ENCODE results near the gene SLFN12L. TPM values are rescaled to one million over a fixed set of nuclear protein-coding genes. Genes with fewer than 3 reads are reported as not detected.
"Not testable (repeated sequence)": the region's sequence is repeated elsewhere in the genome, so short reads cannot be mapped to it uniquely, and the experiment has no call there.

SLFN12L gene
- total RNA-seq, 1 donor from 2014 or later: not detected

- TF ChIP-seq CTCF (IDR thresholded peaks at IDR 0.05; ENCODE audit: partially characterized antibody, unreplicated experiment): no peak
- Mint-ChIP-seq H3K4me3 (ENCODE audit: unreplicated experiment) (no peak overlapping the region), H3K9me3 (ENCODE audit: unreplicated experiment) (no peaks in the 10 kb centered on the region), H3K36me3 (ENCODE audit: unreplicated experiment) (no peaks in the 10 kb centered on the region), H3K27me3 (ENCODE audit: unreplicated experiment) (peaks cover 3% of the 10 kb centered on the region), H3K27ac (ENCODE audit: unreplicated experiment) (no peak overlapping the region), H3K4me1 (ENCODE audit: low read depth, unreplicated experiment) (no peaks in the 10 kb centered on the region)
- no peak for DNase-seq
Measured at GRCh38 chr17:35536664-35537171, 760 bp downstream of the SLFN12L start.

GRCh38 chr17:35535406-35535805 lies 2.1 kb downstream of the SLFN12L start:
- H3K4me1 Mint-ChIP-seq (ENCODE audit: low read depth, unreplicated experiment); DNase-seq; H3K9me3 Mint-ChIP-seq (ENCODE audit: unreplicated experiment); H3K27me3 Mint-ChIP-seq (ENCODE audit: unreplicated experiment); H3K4me3 Mint-ChIP-seq (ENCODE audit: unreplicated experiment); H3K27ac Mint-ChIP-seq (ENCODE audit: unreplicated experiment); H3K36me3 Mint-ChIP-seq (ENCODE audit: unreplicated experiment): not testable (repeated sequence)

GRCh38 chr17:35534576-35535093 lies 2.8 kb downstream of the SLFN12L start:
- DNase-seq: no peak

GRCh38 chr17:35531160-35531559 lies 6.3 kb downstream of the SLFN12L start:
- no peak for TF ChIP-seq CTCF (IDR thresholded peaks at IDR 0.05; ENCODE audit: partially characterized antibody, unreplicated experiment)
- H3K36me3 Mint-ChIP-seq (ENCODE audit: unreplicated experiment): peaks cover 6% of the 10 kb centered on the region
- no peak for DNase-seq
- no peak overlapping the region for H3K27ac Mint-ChIP-seq (ENCODE audit: unreplicated experiment)
- H3K9me3 Mint-ChIP-seq (ENCODE audit: unreplicated experiment): no peaks in the 10 kb centered on the region
- peaks cover 6% of the 10 kb centered on the region for H3K4me1 Mint-ChIP-seq (ENCODE audit: low read depth, unreplicated experiment)
- no peaks in the 10 kb centered on the region for H3K27me3 Mint-ChIP-seq (ENCODE audit: unreplicated experiment)
- H3K4me3 Mint-ChIP-seq (ENCODE audit: unreplicated experiment): no peak overlapping the region

More at GRCh38 chr17:35534576-35535093, 2.8 kb downstream of the SLFN12L start:
- H3K36me3 Mint-ChIP-seq (ENCODE audit: unreplicated experiment): no peaks in the 10 kb centered on the region
- H3K4me1 Mint-ChIP-seq (ENCODE audit: low read depth, unreplicated experiment): peaks cover 6% of the 10 kb centered on the region
- no peak for TF ChIP-seq CTCF (IDR thresholded peaks at IDR 0.05; ENCODE audit: partially characterized antibody, unreplicated experiment)
- H3K27me3 Mint-ChIP-seq (ENCODE audit: unreplicated experiment): no peaks in the 10 kb centered on the region
- H3K9me3 Mint-ChIP-seq (ENCODE audit: unreplicated experiment): no peaks in the 10 kb centered on the region
- H3K4me3 Mint-ChIP-seq (ENCODE audit: unreplicated experiment): no peak overlapping the region
- no peak overlapping the region for H3K27ac Mint-ChIP-seq (ENCODE audit: unreplicated experiment)

GRCh38 chr17:35529866-35530265 lies 7.6 kb downstream of the SLFN12L start:
- H3K36me3 Mint-ChIP-seq (ENCODE audit: unreplicated experiment): peaks cover 11% of the 10 kb centered on the region
- H3K9me3 Mint-ChIP-seq (ENCODE audit: unreplicated experiment): no peaks in the 10 kb centered on the region
- DNase-seq: no peak
- H3K27me3 Mint-ChIP-seq (ENCODE audit: unreplicated experiment): peaks cover under 1% of the 10 kb centered on the region
- TF ChIP-seq CTCF (IDR thresholded peaks at IDR 0.05; ENCODE audit: partially characterized antibody, unreplicated experiment): no peak
- no peak overlapping the region for H3K27ac Mint-ChIP-seq (ENCODE audit: unreplicated experiment)
- H3K4me1 Mint-ChIP-seq (ENCODE audit: low read depth, unreplicated experiment): peaks cover 6% of the 10 kb centered on the region
- no peak overlapping the region for H3K4me3 Mint-ChIP-seq (ENCODE audit: unreplicated experiment)

GRCh38 chr17:35529326-35529725 lies 8.2 kb downstream of the SLFN12L start:
- H3K4me1 Mint-ChIP-seq (ENCODE audit: low read depth, unreplicated experiment); H3K27me3 Mint-ChIP-seq (ENCODE audit: unreplicated experiment); DNase-seq; H3K27ac Mint-ChIP-seq (ENCODE audit: unreplicated experiment); H3K4me3 Mint-ChIP-seq (ENCODE audit: unreplicated experiment); H3K9me3 Mint-ChIP-seq (ENCODE audit: unreplicated experiment): not testable (repeated sequence)
- peaks cover 11% of the 10 kb centered on the region for H3K36me3 Mint-ChIP-seq (ENCODE audit: unreplicated experiment)
